IMR-90 (cell line): ENCODE measurements around the gene MRPS34. TPM values are rescaled to one million over a fixed set of nuclear protein-coding genes. Genes with fewer than 3 reads are reported as not detected.

Experiments
- ATAC-seq: fragments of 200-7000 bp; cut with Tn5 transposase; 2 replicates; pipeline ENCODE4 v1.9.1; 2020; ENCODE audit warnings: low read depth, mild to moderate bottlenecking, moderate library complexity
- BruUV-seq: library from RNA; stranded (reverse); fragments of 400-500 nt; replicated peaks from 2 replicates; lab custom pipeline; 2021; lab: Mats Ljungman, UMichigan
- CTCF ChIA-PET: fragments of 300-600 bp; formaldehyde crosslinking; extraction: SDS; loops from one replicate; lab custom pipeline; 2021; ENCODE audit warnings: antibody characterized with exemption; lab: Yijun Ruan, JAX
- POLR2A ChIA-PET: fragments of 300-600 bp; sonication (Branson Sonifier 250); formaldehyde crosslinking; loops from one replicate; lab custom pipeline; 2022; ENCODE audit warnings: antibody characterized with exemption; ENCODE audit not compliant: unreplicated experiment; lab: Charles Lee
- DNase-seq: peaks from one replicate; pipeline ENCODE4 v3.0.0; 2013
- H2AFZ ChIP-seq: replicated peaks from 2 replicates; pipeline ENCODE3; 2013; ENCODE audit warnings: low read length, mild to moderate bottlenecking; ENCODE audit not compliant: poor library complexity
- H2AK5ac ChIP-seq: 2 replicates; pipeline ENCODE4 v1.6.1; 2013; ENCODE audit warnings: low read depth, low read length, inconsistent platforms
- H2AK9ac ChIP-seq: replicated peaks from 2 replicates; pipeline ENCODE3; 2013; ENCODE audit warnings: mild to moderate bottlenecking, low read depth, low read length, moderate library complexity; ENCODE audit not compliant: poor library complexity
- H2BK120ac ChIP-seq: 2 replicates; pipeline ENCODE4 v1.6.1; 2013; ENCODE audit warnings: low read depth, low read length, inconsistent platforms
- H2BK15ac ChIP-seq: 3 replicates; pipeline ENCODE4 v1.6.1; 2013; ENCODE audit warnings: low read depth, low read length, inconsistent platforms
- H2BK20ac ChIP-seq: 2 replicates; pipeline ENCODE4 v1.6.1; 2013; ENCODE audit warnings: low read depth, mild to moderate bottlenecking, inconsistent platforms, low read length, moderate library complexity
- H2BK5ac ChIP-seq: 2 replicates; pipeline ENCODE4 v1.6.1; 2013; ENCODE audit warnings: mild to moderate bottlenecking, low read depth, low read length, inconsistent platforms; ENCODE audit not compliant: poor library complexity, severe bottlenecking
- H3K14ac ChIP-seq: replicated peaks from 2 replicates; pipeline ENCODE4 v1.6.1; 2013; ENCODE audit warnings: low read depth, low read length, inconsistent platforms
- H3K18ac ChIP-seq: 2 replicates; pipeline ENCODE4 v1.6.1; 2013; ENCODE audit warnings: low read depth, low read length, control low read depth
- H3K23ac ChIP-seq: 2 replicates; pipeline ENCODE4 v1.6.1; 2013; ENCODE audit warnings: low read depth, low read length, inconsistent platforms
- H3K27ac ChIP-seq: 2 replicates; pipeline ENCODE4 v1.5.1; 2013; ENCODE audit warnings: mild to moderate bottlenecking, control low read depth, low read length; ENCODE audit not compliant: insufficient read depth
- H3K27me3 ChIP-seq: 2 replicates; pipeline ENCODE4 v1.6.1; 2013; ENCODE audit warnings: low read length; ENCODE audit not compliant: control insufficient read depth, insufficient read depth
- H3K36me3 ChIP-seq: 2 replicates; pipeline ENCODE4 v1.6.1; 2013; ENCODE audit warnings: low read length, mixed read lengths; ENCODE audit not compliant: control insufficient read depth, insufficient read depth
- H3K4ac ChIP-seq: 2 replicates; pipeline ENCODE4 v1.6.1; 2013; ENCODE audit warnings: low read depth, low read length, inconsistent platforms
- H3K4me1 ChIP-seq: 2 replicates; pipeline ENCODE4 v1.6.1; 2013; ENCODE audit warnings: low read length, mixed read lengths; ENCODE audit not compliant: control insufficient read depth, insufficient read depth
- H3K4me2 ChIP-seq: 2 replicates; pipeline ENCODE4 v1.6.1; 2013; ENCODE audit warnings: low read depth, mild to moderate bottlenecking, control low read depth, low read length, moderate library complexity
- H3K4me3 ChIP-seq: 2 replicates; pipeline ENCODE4 v1.5.1; 2013; ENCODE audit warnings: low read depth, mild to moderate bottlenecking, control low read depth, low read length, moderate library complexity; ENCODE audit not compliant: insufficient read depth
- H3K56ac ChIP-seq: 2 replicates; pipeline ENCODE4 v1.6.1; 2013; ENCODE audit warnings: low read length, inconsistent platforms; ENCODE audit not compliant: insufficient read depth; ENCODE audit errors: extremely low read depth
- H3K79me1 ChIP-seq, 2 experiments: 2 replicates each; pipeline ENCODE4 v1.6.1; 2013; ENCODE audit warnings: low read length in 2 of 2, inconsistent platforms in 1 of 2, low read depth in 1 of 2
- H3K9ac ChIP-seq: 2 replicates; pipeline ENCODE4 v1.6.1; 2013; ENCODE audit warnings: low read depth, low read length, control low read depth
- H3K9me1 ChIP-seq: 2 replicates; pipeline ENCODE4 v1.6.1; 2013; ENCODE audit warnings: low read length, inconsistent platforms; ENCODE audit not compliant: insufficient read depth
- H3K9me3 ChIP-seq: 2 replicates; pipeline ENCODE4 v1.6.1; 2013; ENCODE audit warnings: low read length; ENCODE audit not compliant: control insufficient read depth, insufficient read depth
- H4K20me1 ChIP-seq: 2 replicates; pipeline ENCODE4 v1.6.1; 2013; ENCODE audit warnings: low read length, inconsistent platforms; ENCODE audit not compliant: insufficient read depth
- H4K5ac ChIP-seq: 2 replicates; pipeline ENCODE4 v1.6.1; 2013; ENCODE audit warnings: mild to moderate bottlenecking, low read depth, low read length, control low read depth
- H4K8ac ChIP-seq, 2 experiments: 2 replicates each; pipeline ENCODE4 v1.6.1; 2013; ENCODE audit warnings: low read depth in 2 of 2, low read length in 2 of 2, control low read depth in 1 of 2, inconsistent platforms in 1 of 2
- H4K91ac ChIP-seq: 2 replicates; pipeline ENCODE4 v1.6.1; 2013; ENCODE audit warnings: low read depth, low read length, inconsistent platforms; ENCODE audit not compliant: insufficient read depth
- CEBPB ChIP-seq: IDR thresholded peaks from 2 replicates; pipeline ENCODE4 v1.6.1; 2012; ENCODE audit warnings: low read depth, low read length, improper control_type of control experiment
- CHD1 ChIP-seq: IDR thresholded peaks from 2 replicates; pipeline ENCODE4 v1.6.1; 2012; ENCODE audit warnings: low read depth, low read length, improper control_type of control experiment
- CTCF ChIP-seq: conservative IDR thresholded peaks from 2 replicates; pipeline ENCODE4 v1.5.1; 2012; ENCODE audit warnings: mild to moderate bottlenecking, low read depth, low read length, improper control_type of control experiment
- FOS ChIP-seq: fragments of 150-350 bp; IDR thresholded peaks from 2 replicates; pipeline ENCODE4 v1.6.1; 2016; ENCODE audit warnings: low read depth, low read length
- MAFK ChIP-seq: IDR thresholded peaks from 2 replicates; pipeline ENCODE4 v1.6.1; 2012; ENCODE audit warnings: low read depth, low read length, improper control_type of control experiment
- MAZ ChIP-seq: IDR thresholded peaks from 2 replicates; pipeline ENCODE4 v1.6.1; 2012; ENCODE audit warnings: low read depth, mild to moderate bottlenecking, low read length, improper control_type of control experiment, moderate library complexity, borderline replicate concordance
- MXI1 ChIP-seq: IDR thresholded peaks from 2 replicates; pipeline ENCODE4 v1.6.1; 2012; ENCODE audit warnings: low read depth, mild to moderate bottlenecking, low read length, moderate library complexity, borderline replicate concordance
- NFE2L2 ChIP-seq: fragments of 150-350 bp; IDR thresholded peaks from 2 replicates; pipeline ENCODE4 v1.6.1; 2016; ENCODE audit warnings: low read depth, mild to moderate bottlenecking, low read length
- POLR2A ChIP-seq: IDR thresholded peaks from 2 replicates; pipeline ENCODE4 v1.6.1; 2012; ENCODE audit warnings: mild to moderate bottlenecking, low read depth, low read length
- RAD21 ChIP-seq: IDR thresholded peaks from 2 replicates; pipeline ENCODE4 v1.6.1; 2012; ENCODE audit warnings: low read length, improper control_type of control experiment
- RCOR1 ChIP-seq: IDR thresholded peaks from 2 replicates; pipeline ENCODE4 v1.6.1; 2012; ENCODE audit warnings: mild to moderate bottlenecking, low read length, improper control_type of control experiment; ENCODE audit not compliant: insufficient replicate concordance
- RFX5 ChIP-seq: IDR thresholded peaks from 2 replicates; pipeline ENCODE4 v1.8.0; 2012; ENCODE audit warnings: low read depth, mild to moderate bottlenecking, low read length, moderate library complexity
- SMC3 ChIP-seq: fragments of 150-350 bp; IDR thresholded peaks from 2 replicates; pipeline ENCODE4 v1.6.1; 2016; ENCODE audit warnings: low read depth, mild to moderate bottlenecking, antibody characterized with exemption, low read length, moderate library complexity
- USF2 ChIP-seq: fragments of 150-350 bp; IDR thresholded peaks from 2 replicates; pipeline ENCODE4 v1.6.1; 2017; ENCODE audit warnings: mild to moderate bottlenecking, antibody characterized with exemption, low read length, low read depth
- WGBS, 2 experiments: methylation state at CpG; one replicate each; pipeline versions ENCODE4 v1.1.5 to v1.1.7; 2013; ENCODE audit warnings: missing lambda C conversion rate in 2 of 2; ENCODE audit not compliant: insufficient read length in 1 of 2; ENCODE audit errors: extremely low coverage in 2 of 2; 5-methylcytosine and 5-hydroxymethylcytosine counted together
- dilution Hi-C: fragments of 300-500 bp; cut with HindIII; formaldehyde crosslinking; loops from one replicate; pipeline ENCODE4 v1.14.3; 2018; ENCODE audit warnings: low sequenced_read_pairs; ENCODE audit not compliant: unreplicated experiment
- in situ Hi-C: fragments of 300-500 bp; cut with MboI; formaldehyde crosslinking; loops from 3 replicates; pipeline ENCODE4 v1.14.3; 2019; ENCODE audit warnings: low sequenced_read_pairs, inconsistent platforms, mixed read lengths
- intact Hi-C: fragments of 100-400 bp; cut with micrococcal nuclease; formaldehyde crosslinking; loops from 2 replicates; pipeline ENCODE4 v1.10.0; 2022
- polyA plus RNA-seq, 3 experiments: library from polyadenylated mRNA; depleted of rRNA; stranded (reverse); fragments of >200 nt; gene quantifications; 2 replicates each; pipeline ENCODE4 v1.2.3, GENCODE V29; 2012; ENCODE audit warnings: low replicate concordance in 1 of 3
- total RNA-seq: library from RNA; depleted of rRNA; stranded (reverse); fragments of >200 nt; gene quantifications from 2 replicates; pipeline ENCODE4 v1.2.3, GENCODE V29; 2012

Gene MRPS34
- total and polyA plus RNA-seq, 2 of the 4 experiments (the other 2 are of a cell fraction), result 68.5 to 80.4 TPM

GRCh38 chr16:1782408-1783264 lies 9.7 kb upstream of the MRPS34 start, which contains the start of the genes NUBP2 and SPSB3:
Gene NUBP2, plus strand, starts transcription at chr16:1782960. Its CDS starts 61 bp downstream, at chr16:1783021.
Gene SPSB3, minus strand, starts transcription at chr16:1782571. Its CDS starts 1,088 bp downstream, at chr16:1781483.
- in situ Hi-C loops, result no loop called here
- WGBS, 2 experiments, result 1% methylated on average over 68 of the region's 102 CpGs; no CpG with 5 or more reads in 1 of the 2 experiments
- peak within 1 kb of the TSS in 1 of 2 experiments; percentile 70; a peak in 1 of 4 replicates for H4K8ac ChIP-seq
- TF ChIP-seq MXI1 (peak; percentile 79; the same call in 1 of the 2 replicates), CHD1 (no peak), MAZ (peak; percentile 42; the same call in 1 of the 2 replicates), MAFK (no peak), CEBPB (no peak), RFX5 (no peak), NFE2L2 (no peak), RCOR1 (no peak), POLR2A (no peak), SMC3 (no peak), USF2 (peak; percentile 17; the same call in 1 of the 2 replicates), RAD21 (no peak), FOS (peak; percentile 81), CTCF (no peak)

More at GRCh38 chr16:1782408-1783264, 9.7 kb upstream of the MRPS34 start, which contains the start of the genes NUBP2 and SPSB3:
- no peak within 1 kb of the TSS for H4K5ac ChIP-seq
- peak within 1 kb of the TSS; percentile 79 for H3K4me3 ChIP-seq
- no peak within 1 kb of the TSS for H3K18ac ChIP-seq
- H3K4me1 ChIP-seq, result peaks cover 3% of the 10 kb centered on the region; the same call in 1 of the 2 replicates
- dilution Hi-C loops (no loop called here), intact Hi-C loops (loop anchor here (5.0 kb wide), 1 partner anchor 45 kb away; the partner anchor contains the start of genes FAHD1 and HAGH)
- CTCF ChIA-PET, result interaction anchor here (0.5 to 1.2 kb wide), 4 partner anchors 10 to 140 kb away, joined by 3 to 4 read pairs (median 3); partner anchors contain the start of genes EME2 and MRPS34
- H3K14ac ChIP-seq, result peak within 1 kb of the TSS; percentile 52
- peaks cover 17 to 69% of the 10 kb centered on the region in 2 experiments for H3K79me1 ChIP-seq
- no peaks in the 10 kb centered on the region for H3K27me3 ChIP-seq
- H4K91ac ChIP-seq, result no peak within 1 kb of the TSS
- peak; percentile 100 for DNase-seq
- no peaks in the 10 kb centered on the region for H3K9me3 ChIP-seq
- H2BK5ac ChIP-seq, result no peak within 1 kb of the TSS
- H2AK9ac ChIP-seq, result peak within 1 kb of the TSS; percentile 88
- no peak within 1 kb of the TSS for H2BK20ac ChIP-seq
- peak within 1 kb of the TSS; percentile 39; the same call in 1 of the 2 replicates for H3K56ac ChIP-seq
- no TSS peak for BruUV-seq
- H3K9me1 ChIP-seq, result peaks cover 7% of the 10 kb centered on the region; the same call in 1 of the 2 replicates
- peak within 1 kb of the TSS; percentile 24; the same call in 1 of the 2 replicates for H2AK5ac ChIP-seq
- H2BK120ac ChIP-seq, result no peak within 1 kb of the TSS
- H2AFZ ChIP-seq, result peak within 1 kb of the TSS; percentile 88
- peak within 1 kb of the TSS; percentile 7; the same call in 1 of the 2 replicates for H3K4ac ChIP-seq
- peak within 1 kb of the TSS; percentile 92 for H3K4me2 ChIP-seq
- peak within 1 kb of the TSS; percentile 82 for H3K23ac ChIP-seq
- POLR2A ChIA-PET, result no interaction called here
- H3K36me3 ChIP-seq, result peaks cover 29% of the 10 kb centered on the region
- H3K27ac ChIP-seq, result peak within 1 kb of the TSS; percentile 27; the same call in 1 of the 2 replicates
- no peak within 1 kb of the TSS for H2BK15ac ChIP-seq
- peak within 1 kb of the TSS; percentile 92 for H3K9ac ChIP-seq
- H4K20me1 ChIP-seq, result peaks cover 42% of the 10 kb centered on the region
- ATAC-seq, result peak; percentile 91
